Loucy (cell line): Measurements from ENCODE around the gene ITPK1.

Source experiments
- H2AFZ ChIP-seq: fragments of 200-600 bp; sonication (generic); 2 replicates; pipeline ENCODE4 v1.6.0; 2016; ENCODE audit warnings: antibody characterized with exemption, mild to moderate bottlenecking, low read length, moderate library complexity
- H3F3A ChIP-seq: fragments of 200-600 bp; 2 replicates; pipeline ENCODE4 v1.6.0; 2016; ENCODE audit warnings: antibody characterized with exemption, low read depth, mild to moderate bottlenecking
- H3K27me3 ChIP-seq: fragments of 200-600 bp; sonication (generic); 2 replicates; pipeline ENCODE4 v1.6.1; 2014; ENCODE audit warnings: low read length, mild to moderate bottlenecking; ENCODE audit not compliant: insufficient read depth, poor library complexity, severe bottlenecking
- H3K36me3 ChIP-seq: fragments of 200-600 bp; sonication (generic); 2 replicates; pipeline ENCODE4 v1.6.1; 2016; ENCODE audit warnings: low read length; ENCODE audit not compliant: insufficient read depth
- H3K4me1 ChIP-seq: fragments of 200-600 bp; sonication (generic); 2 replicates; pipeline ENCODE4 v1.5.1; 2014; ENCODE audit warnings: low read length, mild to moderate bottlenecking; ENCODE audit not compliant: insufficient read depth, poor library complexity, severe bottlenecking
- H3K4me2 ChIP-seq: fragments of 200-600 bp; sonication (generic); 2 replicates; pipeline ENCODE4 v1.6.0; 2014; ENCODE audit warnings: antibody characterized with exemption, low read length, low read depth, mild to moderate bottlenecking; ENCODE audit not compliant: poor library complexity, severe bottlenecking
- H3K4me3 ChIP-seq: fragments of 200-600 bp; sonication (generic); 2 replicates; pipeline ENCODE4 v1.5.1; 2014; ENCODE audit warnings: low read length, mild to moderate bottlenecking, mixed read lengths; ENCODE audit not compliant: poor library complexity, severe bottlenecking
- H3K79me2 ChIP-seq: fragments of 200-600 bp; sonication (generic); 2 replicates; pipeline ENCODE4 v1.6.1; 2014; ENCODE audit warnings: low read length; ENCODE audit not compliant: insufficient read depth
- H3K9ac ChIP-seq: fragments of 200-600 bp; sonication (generic); 2 replicates; pipeline ENCODE4 v1.6.0; 2014; ENCODE audit warnings: mild to moderate bottlenecking, low read depth, low read length, moderate library complexity; ENCODE audit not compliant: poor library complexity, severe bottlenecking
- H3K9me2 ChIP-seq: fragments of 200-600 bp; sonication (generic); replicated peaks from 2 replicates; pipeline ENCODE4 v1.6.1; 2016; ENCODE audit warnings: low read depth, low read length, mixed read lengths
- H3K9me3 ChIP-seq: fragments of 200-600 bp; sonication (generic); 2 replicates; pipeline ENCODE4 v1.6.1; 2014; ENCODE audit warnings: mild to moderate bottlenecking, antibody characterized with exemption, low read length, low read depth; ENCODE audit not compliant: insufficient read depth
- H4K20me1 ChIP-seq: fragments of 200-600 bp; sonication (generic); 2 replicates; pipeline ENCODE4 v1.6.0; 2014; ENCODE audit warnings: antibody characterized with exemption, low read length, mild to moderate bottlenecking; ENCODE audit not compliant: insufficient read depth, poor library complexity, severe bottlenecking
- CTCF ChIP-seq: fragments of 200-600 bp; sonication (generic); conservative IDR thresholded peaks from 2 replicates; pipeline ENCODE4 v1.5.1; 2014; ENCODE audit warnings: mild to moderate bottlenecking, antibody characterized with exemption, low read length
- EZH2phosphoT487 ChIP-seq: fragments of 200-600 bp; IDR thresholded peaks from 2 replicates; pipeline ENCODE4 v1.6.1; 2018; ENCODE audit warnings: antibody characterized with exemption, mild to moderate bottlenecking, moderate library complexity, borderline replicate concordance

The ITPK1 gene

GRCh38 chr14:93055651-93056115, 60.0 kb downstream of the ITPK1 start:
- peaks cover 6% of the 10 kb centered on the region for H4K20me1 ChIP-seq
- H3K4me2 ChIP-seq, result no peak overlapping the region
- H2AFZ ChIP-seq, result no peak overlapping the region
- H3K27me3 ChIP-seq, result no peaks in the 10 kb centered on the region
- H3K79me2 ChIP-seq, result peaks cover 12% of the 10 kb centered on the region; the same call in 1 of the 2 replicates
- TF ChIP-seq CTCF (no peak), EZH2phosphoT487 (no peak)
- H3K4me3 ChIP-seq, result no peak overlapping the region
- peaks cover 13% of the 10 kb centered on the region for H3K4me1 ChIP-seq
- peaks cover 9% of the 10 kb centered on the region; the same call in 1 of the 2 replicates for H3K36me3 ChIP-seq
- no peaks in the 10 kb centered on the region for H3F3A ChIP-seq
- no peak overlapping the region for H3K9ac ChIP-seq
- no peaks in the 10 kb centered on the region for H3K9me2 ChIP-seq
- no peaks in the 10 kb centered on the region for H3K9me3 ChIP-seq

- Histone ChIP-seq H2AFZ (no peak overlapping the region), H3K27me3 (no peaks in the 10 kb centered on the region), H3K79me2 (peaks cover 12% of the 10 kb centered on the region; the same call in 1 of the 2 replicates), H3K4me1 (peaks cover 5% of the 10 kb centered on the region), H3K9ac (no peak overlapping the region), H3F3A (no peaks in the 10 kb centered on the region), H3K4me2 (no peak overlapping the region), H3K4me3 (no peak overlapping the region), H3K9me3 (no peaks in the 10 kb centered on the region), H3K36me3 (peaks cover 13% of the 10 kb centered on the region; the same call in 1 of the 2 replicates), H3K9me2 (no peaks in the 10 kb centered on the region), H4K20me1 (peaks cover 6% of the 10 kb centered on the region)
- no peak for TF ChIP-seq CTCF
- TF ChIP-seq EZH2phosphoT487, result no peak
Observed at GRCh38 chr14:93054876-93055275, 60.8 kb downstream of the ITPK1 start.

- Histone ChIP-seq H3K79me2 (peaks cover 12% of the 10 kb centered on the region; the same call in 1 of the 2 replicates), H3K9me3 (no peaks in the 10 kb centered on the region), H4K20me1 (peaks cover 6% of the 10 kb centered on the region), H3K4me2 (no peak overlapping the region), H3K36me3 (peaks cover 13% of the 10 kb centered on the region; the same call in 1 of the 2 replicates), H3K4me3 (no peak overlapping the region), H3K9ac (no peak overlapping the region), H3F3A (no peaks in the 10 kb centered on the region), H3K9me2 (no peaks in the 10 kb centered on the region), H3K4me1 (peaks cover 3% of the 10 kb centered on the region), H3K27me3 (no peaks in the 10 kb centered on the region), H2AFZ (no peak overlapping the region)
- TF ChIP-seq EZH2phosphoT487 (no peak), CTCF (no peak)
Observed at GRCh38 chr14:93054006-93054405, 61.7 kb downstream of the ITPK1 start.
